Measurements from ENCODE around the gene AOX1.

DNA sequence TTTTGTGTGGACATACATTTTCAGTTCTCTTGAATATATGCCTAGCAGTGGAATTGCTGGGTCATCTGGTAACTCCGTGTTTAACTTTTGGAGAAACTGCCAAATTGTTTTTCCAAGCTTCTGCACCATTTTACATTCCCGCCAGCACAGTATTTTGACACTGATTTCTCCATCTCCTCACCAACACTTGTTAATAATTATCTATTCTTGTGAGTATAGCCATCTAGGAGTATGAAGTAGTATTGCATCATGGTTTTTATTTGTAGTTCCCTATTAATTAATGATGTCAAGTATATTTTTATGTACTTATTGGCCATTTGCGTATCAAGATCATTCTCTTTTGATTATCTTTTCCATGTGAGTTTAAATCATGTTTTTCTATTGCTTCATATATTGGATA lies 17.9 kb upstream of the AOX1 start:
- TF ChIP-seq, protein P1, sequence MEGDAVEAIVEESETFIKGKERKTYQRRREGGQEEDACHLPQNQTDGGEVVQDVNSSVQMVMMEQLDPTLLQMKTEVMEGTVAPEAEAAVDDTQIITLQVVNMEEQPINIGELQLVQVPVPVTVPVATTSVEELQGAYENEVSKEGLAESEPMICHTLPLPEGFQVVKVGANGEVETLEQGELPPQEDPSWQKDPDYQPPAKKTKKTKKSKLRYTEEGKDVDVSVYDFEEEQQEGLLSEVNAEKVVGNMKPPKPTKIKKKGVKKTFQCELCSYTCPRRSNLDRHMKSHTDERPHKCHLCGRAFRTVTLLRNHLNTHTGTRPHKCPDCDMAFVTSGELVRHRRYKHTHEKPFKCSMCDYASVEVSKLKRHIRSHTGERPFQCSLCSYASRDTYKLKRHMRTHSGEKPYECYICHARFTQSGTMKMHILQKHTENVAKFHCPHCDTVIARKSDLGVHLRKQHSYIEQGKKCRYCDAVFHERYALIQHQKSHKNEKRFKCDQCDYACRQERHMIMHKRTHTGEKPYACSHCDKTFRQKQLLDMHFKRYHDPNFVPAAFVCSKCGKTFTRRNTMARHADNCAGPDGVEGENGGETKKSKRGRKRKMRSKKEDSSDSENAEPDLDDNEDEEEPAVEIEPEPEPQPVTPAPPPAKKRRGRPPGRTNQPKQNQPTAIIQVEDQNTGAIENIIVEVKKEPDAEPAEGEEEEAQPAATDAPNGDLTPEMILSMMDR (conservative IDR thresholded peaks at IDR 0.05; ENCODE audit: low read length), result no peak
- TF ChIP-seq EZH2phosphoT487 (IDR thresholded peaks at IDR 0.05; ENCODE audit: borderline replicate concordance), result no peak

All from Loucy (cell line).